ENCODE data around the gene FBXO45.
"Not testable (repeated sequence)": the region's sequence is repeated elsewhere in the genome, so short reads cannot be mapped to it uniquely, and the experiment has no call there.

FBXO45 gene

GRCh38 chr3:196617256-196617655 lies 48.8 kb downstream of the FBXO45 start:
- DNase-seq (ENCODE audit: insufficient read length, low spot score) (no peak), FAIRE-seq (peak; percentile 38)
- peak; percentile 19 for TF ChIP-seq CTCF (IDR thresholded peaks at IDR 0.05; ENCODE audit: insufficient read depth, missing control alignments)

- FAIRE-seq (no peak), DNase-seq (ENCODE audit: insufficient read length, low spot score) (no peak)
- TF ChIP-seq CTCF (IDR thresholded peaks at IDR 0.05; ENCODE audit: insufficient read depth, missing control alignments), result no peak
These were observed 50.8 kb downstream of the FBXO45 start for GRCh38 chr3:196619223-196619622.

- not testable (repeated sequence) for FAIRE-seq; DNase-seq (ENCODE audit: insufficient read length, low spot score)
These were observed 51.2 kb downstream of the FBXO45 start for GRCh38 chr3:196619627-196620026.

- FAIRE-seq, result no peak
- no peak for TF ChIP-seq CTCF (IDR thresholded peaks at IDR 0.05; ENCODE audit: insufficient read depth, missing control alignments)
- DNase-seq (ENCODE audit: insufficient read length, low spot score), result no peak
These were observed 51.7 kb downstream of the FBXO45 start for GRCh38 chr3:196620161-196620604.

- no peak for FAIRE-seq
- TF ChIP-seq CTCF (IDR thresholded peaks at IDR 0.05; ENCODE audit: insufficient read depth, missing control alignments), result no peak
- no peak for DNase-seq (ENCODE audit: insufficient read length, low spot score)
These were observed 52.2 kb downstream of the FBXO45 start for GRCh38 chr3:196620684-196621083.

GRCh38 chr3:196621611-196622010 lies 53.2 kb downstream of the FBXO45 start:
- FAIRE-seq (no peak), DNase-seq (ENCODE audit: insufficient read length, low spot score) (no peak)
- TF ChIP-seq CTCF (IDR thresholded peaks at IDR 0.05; ENCODE audit: insufficient read depth, missing control alignments), result no peak

- TF ChIP-seq CTCF (IDR thresholded peaks at IDR 0.05; ENCODE audit: insufficient read depth, missing control alignments), result no peak
- FAIRE-seq (no peak), DNase-seq (ENCODE audit: insufficient read length, low spot score) (no peak)
These were observed 55.8 kb downstream of the FBXO45 start for GRCh38 chr3:196624067-196624790.

Measured in D721Med (cell line).